ENCODE results near the gene OPRM1.

DNA sequence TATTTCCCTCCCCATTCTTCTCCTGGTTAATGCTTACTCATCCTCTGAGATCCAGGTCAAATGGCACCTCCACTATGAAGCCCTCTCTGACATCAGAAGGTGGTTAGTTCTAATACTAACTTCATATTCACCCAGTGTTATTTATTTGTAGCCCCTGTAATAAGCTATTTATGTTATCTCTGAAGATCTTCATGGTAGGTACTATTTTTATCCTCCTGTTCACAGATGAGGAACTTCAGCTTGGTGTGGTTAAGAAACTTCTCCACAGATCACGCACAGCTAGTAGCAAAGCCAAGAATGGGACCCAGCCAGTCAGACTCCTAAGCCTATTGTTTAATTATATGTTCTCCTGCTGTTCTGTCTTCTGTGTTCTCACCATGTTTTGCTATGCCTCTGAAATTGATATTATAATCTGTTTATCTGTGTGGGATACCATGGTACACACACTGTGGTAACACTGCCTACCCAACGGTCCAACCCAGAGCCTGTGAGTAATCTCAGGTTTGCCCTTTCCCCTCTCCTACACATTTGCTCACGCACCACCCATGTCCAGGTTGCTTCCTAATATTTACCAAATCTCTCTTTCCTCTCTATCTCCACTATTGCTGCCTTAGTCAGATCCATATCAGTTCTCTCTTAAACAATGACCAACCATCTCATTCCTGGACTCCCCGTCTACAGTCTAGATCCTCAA is 219.2 kb downstream of the OPRM1 start:
- no peak for TF ChIP-seq CTCF (IDR thresholded peaks at IDR 0.05)
- no peak for TF ChIP-seq EZH2phosphoT487 (IDR thresholded peaks at IDR 0.05)
